Measurements from ENCODE around the gene CLPTM1L.
"Not testable (repeated sequence)": the region's sequence is repeated elsewhere in the genome, so short reads cannot be mapped to it uniquely, and the experiment has no call there.

Gene CLPTM1L

GRCh38 chr5:1326901-1327756 lies 17.8 kb downstream of the CLPTM1L start:
- not testable (repeated sequence) for DNase-seq (ENCODE audit: low read depth)

- not testable (repeated sequence) for DNase-seq (ENCODE audit: low read depth)
These were observed 18.4 kb downstream of the CLPTM1L start for GRCh38 chr5:1326532-1326875.

GRCh38 chr5:1325870-1326531 lies 18.9 kb downstream of the CLPTM1L start:
- no peak for DNase-seq (ENCODE audit: low read depth)

- DNase-seq (ENCODE audit: low read depth) = no peak
These were observed 19.6 kb downstream of the CLPTM1L start for GRCh38 chr5:1325191-1325741.

- no peak for DNase-seq (ENCODE audit: low read depth)
These were observed 20.1 kb downstream of the CLPTM1L start for GRCh38 chr5:1324719-1325190.

- no peak for DNase-seq (ENCODE audit: low read depth)
These were observed 20.6 kb downstream of the CLPTM1L start for GRCh38 chr5:1324301-1324700.

- DNase-seq (ENCODE audit: low read depth) = no peak
These were observed 21.1 kb downstream of the CLPTM1L start for GRCh38 chr5:1323803-1324173.

GRCh38 chr5:1322955-1323802 lies 21.7 kb downstream of the CLPTM1L start:
- DNase-seq (ENCODE audit: low read depth) = no peak

GRCh38 chr5:1322036-1322900 lies 22.6 kb downstream of the CLPTM1L start:
- DNase-seq (ENCODE audit: low read depth) = no peak

GRCh38 chr5:1321576-1321975 lies 23.3 kb downstream of the CLPTM1L start:
- no peak for DNase-seq (ENCODE audit: low read depth)

GRCh38 chr5:1320436-1321344 lies 24.2 kb downstream of the CLPTM1L start:
- DNase-seq (ENCODE audit: low read depth) = no peak

GRCh38 chr5:1319436-1320256 lies 25.3 kb downstream of the CLPTM1L start:
- DNase-seq (ENCODE audit: low read depth) = no peak

- DNase-seq (ENCODE audit: low read depth) = no peak
These were observed 26.1 kb downstream of the CLPTM1L start for GRCh38 chr5:1318659-1319251.

GRCh38 chr5:1317921-1318565 lies 26.9 kb downstream of the CLPTM1L start:
- DNase-seq (ENCODE audit: low read depth) = no peak

- no peak for DNase-seq (ENCODE audit: low read depth)
These were observed 28.1 kb downstream of the CLPTM1L start for GRCh38 chr5:1316588-1317340.

GRCh38 chr5:1315709-1316587 lies 29.0 kb downstream of the CLPTM1L start:
- peak; percentile 26 for DNase-seq (ENCODE audit: low read depth)
